Stimulated activated memory B cell treated with anti-CD40 and anti-IgM and Interleukin-4, amounts not matched to agents 10 μg/mL and 1 μg/mL and 100 μg/mL, for 72 hours (primary cell): ENCODE results near the gene TAP1.
"Not testable (repeated sequence)": the region's sequence is repeated elsewhere in the genome, so short reads cannot be mapped to it uniquely, and the experiment has no call there.

ENCODE experiments used
- ATAC-seq: fragments of 150-1000 bp; cut with Tn5 transposase; 2 replicates; pipeline ENCODE4 v1.10.0; 2021
- H3K27ac Mint-ChIP-seq: one replicate; pipeline ENCODE4 v1.8.0; 2022; ENCODE audit warnings: mild to moderate bottlenecking, mixed read lengths
- H3K27me3 Mint-ChIP-seq: one replicate; pipeline ENCODE4 v1.8.0; 2022; ENCODE audit warnings: mixed read lengths
- H3K36me3 Mint-ChIP-seq: one replicate; pipeline ENCODE4 v1.8.0; 2022; ENCODE audit warnings: mixed read lengths
- H3K4me1 Mint-ChIP-seq: one replicate; pipeline ENCODE4 v1.8.0; 2022; ENCODE audit warnings: mixed read lengths
- H3K4me3 Mint-ChIP-seq: one replicate; pipeline ENCODE4 v1.8.0; 2022; ENCODE audit warnings: mild to moderate bottlenecking, moderate library complexity, mixed read lengths
- H3K9me3 Mint-ChIP-seq: one replicate; pipeline ENCODE4 v1.8.0; 2022; ENCODE audit warnings: mixed read lengths

The TAP1 gene

DNA sequence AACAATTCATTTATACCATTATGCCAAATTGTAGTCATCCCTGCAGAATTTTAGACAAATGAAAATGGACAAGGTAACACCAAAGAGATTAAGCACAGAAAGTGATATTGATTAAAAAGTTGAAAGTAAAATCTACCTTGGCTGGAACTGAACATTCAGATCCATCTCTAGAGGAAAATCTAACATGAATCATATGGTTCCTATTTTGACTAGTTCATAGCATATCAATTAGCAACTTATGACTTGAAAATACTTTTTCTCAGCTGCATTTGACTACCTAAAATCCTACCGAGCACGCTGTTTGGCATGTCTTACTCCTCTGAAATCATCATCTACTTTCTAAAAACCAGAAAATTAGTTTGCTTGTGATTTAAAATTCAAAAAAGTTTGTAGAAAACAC is 23.1 kb upstream of the TAP1 start:
- no peak for ATAC-seq
- peaks cover 15% of the 10 kb centered on the region for H3K27me3 Mint-ChIP-seq
- no peak overlapping the region for H3K27ac Mint-ChIP-seq

GRCh38 chr6:32873947-32874346 is 20.4 kb upstream of the TAP1 start:
- H3K27me3 Mint-ChIP-seq, H3K36me3 Mint-ChIP-seq, ATAC-seq, H3K4me3 Mint-ChIP-seq, H3K9me3 Mint-ChIP-seq, H3K27ac Mint-ChIP-seq, H3K4me1 Mint-ChIP-seq: not testable (repeated sequence)

More for the DNA sequence above, 23.1 kb upstream of the TAP1 start:
- H3K9me3 Mint-ChIP-seq, result peaks cover 4% of the 10 kb centered on the region
- H3K4me3 Mint-ChIP-seq, result no peak overlapping the region
- no peaks in the 10 kb centered on the region for H3K36me3 Mint-ChIP-seq
- peaks cover 29% of the 10 kb centered on the region for H3K4me1 Mint-ChIP-seq

GRCh38 chr6:32868257-32868788 is 14.8 kb upstream of the TAP1 start:
- ATAC-seq, result peak; percentile 75
- H3K4me3 Mint-ChIP-seq, result no peak overlapping the region
- no peaks in the 10 kb centered on the region for H3K36me3 Mint-ChIP-seq
- H3K9me3 Mint-ChIP-seq, result peaks cover 4% of the 10 kb centered on the region
- H3K4me1 Mint-ChIP-seq, result peaks cover 35% of the 10 kb centered on the region
- no peak overlapping the region for H3K27ac Mint-ChIP-seq
- no peaks in the 10 kb centered on the region for H3K27me3 Mint-ChIP-seq

GRCh38 chr6:32867554-32868256 is 14.2 kb upstream of the TAP1 start:
- Mint-ChIP-seq H3K4me3 (peak overlapping the region; percentile 67), H3K36me3 (peaks cover 6% of the 10 kb centered on the region)

GRCh38 chr6:32867022-32867477 is 13.5 kb upstream of the TAP1 start:
- no peaks in the 10 kb centered on the region for H3K27me3 Mint-ChIP-seq
- H3K27ac Mint-ChIP-seq, result peak overlapping the region; percentile 89
- H3K36me3 Mint-ChIP-seq, result peaks cover 6% of the 10 kb centered on the region
- peaks cover 35% of the 10 kb centered on the region for H3K4me1 Mint-ChIP-seq
- peak overlapping the region; percentile 67 for H3K4me3 Mint-ChIP-seq
- peak; percentile 86 for ATAC-seq
- no peaks in the 10 kb centered on the region for H3K9me3 Mint-ChIP-seq

More at GRCh38 chr6:32867554-32868256, 14.2 kb upstream of the TAP1 start:
- ATAC-seq, result peak; percentile 25
- H3K4me1 Mint-ChIP-seq, result peaks cover 35% of the 10 kb centered on the region
- H3K27ac Mint-ChIP-seq, result peak overlapping the region; percentile 89
- H3K27me3 Mint-ChIP-seq, result no peaks in the 10 kb centered on the region
- peaks cover 2% of the 10 kb centered on the region for H3K9me3 Mint-ChIP-seq

DNA sequence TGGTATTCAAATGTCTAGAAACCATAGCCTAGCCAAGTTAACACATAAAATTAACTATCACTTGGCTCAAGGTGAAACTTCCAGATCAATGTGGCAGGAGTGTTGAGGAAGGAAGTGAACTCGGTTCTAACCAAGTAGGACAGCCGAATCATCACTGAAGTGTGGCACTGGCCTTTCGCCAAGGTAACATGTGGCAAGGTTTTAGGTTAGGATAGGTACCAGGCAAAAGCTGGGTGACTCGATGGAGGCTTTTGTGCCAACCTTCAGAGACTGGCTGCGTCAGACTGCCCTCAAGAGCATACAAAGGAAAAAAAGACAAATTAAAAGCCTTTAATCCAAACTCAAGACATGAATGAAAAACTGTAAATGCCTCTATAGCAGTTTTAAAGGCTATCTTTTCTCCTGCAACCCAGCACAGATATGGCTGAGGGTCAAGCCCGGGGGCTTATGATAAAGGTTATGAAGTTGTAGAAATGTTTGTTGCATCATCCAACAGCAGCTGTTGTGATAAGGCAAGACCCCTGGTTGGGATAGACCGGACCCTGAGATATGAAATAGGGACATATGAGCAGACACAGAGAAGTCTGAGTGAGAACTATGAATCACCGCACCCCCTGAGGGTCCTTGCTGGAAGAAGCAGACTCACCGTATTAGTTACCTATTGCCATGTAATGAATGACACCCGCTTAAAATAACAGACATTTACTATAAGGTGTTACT is 12.4 kb upstream of the TAP1 start:
- Mint-ChIP-seq H3K36me3 (peaks cover 11% of the 10 kb centered on the region), H3K9me3 (no peaks in the 10 kb centered on the region), H3K4me1 (peaks cover 40% of the 10 kb centered on the region), H3K27me3 (no peaks in the 10 kb centered on the region), H3K4me3 (no peak overlapping the region), H3K27ac (peak overlapping the region; percentile 64)
- ATAC-seq, result no peak

DNA sequence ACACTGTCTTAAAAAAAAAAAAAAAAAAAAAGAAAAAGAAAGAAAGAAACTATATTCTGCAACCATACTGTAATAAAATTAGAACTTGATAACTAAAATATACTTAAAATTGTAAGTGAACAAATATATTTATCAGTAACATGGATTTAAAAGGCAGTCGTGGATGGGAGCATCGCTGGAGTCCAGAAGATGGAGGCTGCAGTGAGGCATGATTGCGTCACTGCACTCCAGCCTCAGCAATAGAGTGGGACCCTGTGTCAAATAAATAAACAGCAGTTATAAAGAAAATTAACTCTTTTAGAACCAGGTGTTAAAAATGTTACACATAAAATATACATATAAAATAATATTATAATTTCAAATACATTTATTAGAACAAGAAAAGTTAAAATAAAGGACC is 9.2 kb upstream of the TAP1 start:
- Mint-ChIP-seq H3K4me1 (peaks cover 52% of the 10 kb centered on the region), H3K27me3 (no peaks in the 10 kb centered on the region), H3K36me3 (peaks cover 38% of the 10 kb centered on the region), H3K9me3 (no peaks in the 10 kb centered on the region), H3K27ac (peak overlapping the region; percentile 8), H3K4me3 (no peak overlapping the region)
- ATAC-seq, result no peak

- H3K27me3 Mint-ChIP-seq, result no peaks in the 10 kb centered on the region
- no peak for ATAC-seq
- H3K27ac Mint-ChIP-seq, result peak overlapping the region; percentile 8
- H3K9me3 Mint-ChIP-seq, result no peaks in the 10 kb centered on the region
- no peak overlapping the region for H3K4me3 Mint-ChIP-seq
- H3K36me3 Mint-ChIP-seq, result peaks cover 53% of the 10 kb centered on the region
- H3K4me1 Mint-ChIP-seq, result peaks cover 46% of the 10 kb centered on the region
Observed at GRCh38 chr6:32860674-32861073, 7.2 kb upstream of the TAP1 start.

DNA sequence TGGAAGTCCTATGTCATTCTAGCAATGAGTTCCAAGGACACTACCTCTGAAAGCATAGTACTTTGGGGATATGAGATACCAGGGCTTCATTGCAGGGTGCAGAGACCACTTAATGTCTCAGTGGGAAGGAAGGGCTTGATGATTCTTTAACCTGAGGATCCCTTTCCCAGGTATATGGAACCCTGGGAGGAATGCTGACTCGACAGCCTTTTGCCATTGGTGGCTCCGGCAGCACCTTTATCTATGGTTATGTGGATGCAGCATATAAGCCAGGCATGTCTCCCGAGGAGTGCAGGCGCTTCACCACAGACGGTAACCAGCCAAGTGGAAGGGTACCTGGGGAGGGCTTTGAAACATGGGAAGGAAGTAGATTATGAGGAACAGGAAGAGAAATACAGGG is 4.7 kb upstream of the TAP1 start:
- Mint-ChIP-seq H3K4me3 (no peak overlapping the region), H3K4me1 (peaks cover 50% of the 10 kb centered on the region), H3K27ac (peak overlapping the region; percentile 66), H3K27me3 (no peaks in the 10 kb centered on the region), H3K9me3 (no peaks in the 10 kb centered on the region), H3K36me3 (peaks cover 59% of the 10 kb centered on the region)
- ATAC-seq, result no peak

- no peaks in the 10 kb centered on the region for H3K27me3 Mint-ChIP-seq
- H3K4me3 Mint-ChIP-seq, result no peak overlapping the region
- ATAC-seq, result no peak
- peaks cover 50% of the 10 kb centered on the region for H3K4me1 Mint-ChIP-seq
- no peaks in the 10 kb centered on the region for H3K9me3 Mint-ChIP-seq
- peak overlapping the region; percentile 66 for H3K27ac Mint-ChIP-seq
- peaks cover 56% of the 10 kb centered on the region for H3K36me3 Mint-ChIP-seq
Observed at GRCh38 chr6:32857156-32857891, 3.8 kb upstream of the TAP1 start.

DNA sequence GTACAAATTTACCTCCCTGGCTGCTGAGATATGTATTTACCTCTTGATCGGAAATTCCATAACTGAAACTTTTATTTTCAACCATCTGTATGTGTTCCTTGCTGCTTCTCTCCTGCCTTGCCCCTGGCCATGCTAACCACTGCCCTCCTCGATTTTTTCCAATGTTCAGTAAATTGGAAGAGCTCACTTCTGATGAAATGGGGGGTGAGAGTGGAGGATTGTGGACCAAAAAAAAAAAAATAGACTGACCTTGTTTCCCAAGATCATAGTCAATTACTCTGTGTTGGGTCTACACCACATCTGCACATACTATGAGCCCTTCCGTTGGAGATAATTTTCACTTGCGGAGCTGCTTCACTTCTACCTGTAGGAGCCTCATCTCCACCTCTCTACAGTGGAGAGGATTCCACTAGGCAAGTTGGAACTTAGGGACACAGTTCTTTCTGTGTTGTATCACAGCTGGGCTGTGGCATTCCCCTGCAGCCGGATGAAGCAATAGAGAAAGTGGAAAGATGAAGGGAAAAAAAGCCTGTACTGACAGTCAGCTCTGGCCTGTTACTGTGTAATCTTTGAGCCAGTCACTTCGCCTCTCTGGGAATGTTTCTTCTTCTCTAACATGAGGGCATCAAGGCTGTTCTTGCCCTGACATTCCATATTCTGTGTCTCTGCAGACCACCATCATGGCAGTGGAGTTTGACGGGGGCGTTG is 2.1 kb upstream of the TAP1 start:
- peaks cover 66% of the 10 kb centered on the region for H3K36me3 Mint-ChIP-seq
- peaks cover 58% of the 10 kb centered on the region for H3K4me1 Mint-ChIP-seq
- no peak for ATAC-seq
- peak overlapping the region; percentile 95 for H3K27ac Mint-ChIP-seq
- H3K9me3 Mint-ChIP-seq, result no peaks in the 10 kb centered on the region
- peak overlapping the region; percentile 95 for H3K4me3 Mint-ChIP-seq
- no peaks in the 10 kb centered on the region for H3K27me3 Mint-ChIP-seq

GRCh38 chr6:32854376-32855178 is 1.1 kb upstream of the TAP1 start:
- H3K4me1 Mint-ChIP-seq, result peaks cover 62% of the 10 kb centered on the region
- no peaks in the 10 kb centered on the region for H3K9me3 Mint-ChIP-seq
- H3K27ac Mint-ChIP-seq, result peak overlapping the region; percentile 95
- peaks cover 68% of the 10 kb centered on the region for H3K36me3 Mint-ChIP-seq
- peak; percentile 54 for ATAC-seq
- peak overlapping the region; percentile 95 for H3K4me3 Mint-ChIP-seq
- H3K27me3 Mint-ChIP-seq, result no peaks in the 10 kb centered on the region

DNA sequence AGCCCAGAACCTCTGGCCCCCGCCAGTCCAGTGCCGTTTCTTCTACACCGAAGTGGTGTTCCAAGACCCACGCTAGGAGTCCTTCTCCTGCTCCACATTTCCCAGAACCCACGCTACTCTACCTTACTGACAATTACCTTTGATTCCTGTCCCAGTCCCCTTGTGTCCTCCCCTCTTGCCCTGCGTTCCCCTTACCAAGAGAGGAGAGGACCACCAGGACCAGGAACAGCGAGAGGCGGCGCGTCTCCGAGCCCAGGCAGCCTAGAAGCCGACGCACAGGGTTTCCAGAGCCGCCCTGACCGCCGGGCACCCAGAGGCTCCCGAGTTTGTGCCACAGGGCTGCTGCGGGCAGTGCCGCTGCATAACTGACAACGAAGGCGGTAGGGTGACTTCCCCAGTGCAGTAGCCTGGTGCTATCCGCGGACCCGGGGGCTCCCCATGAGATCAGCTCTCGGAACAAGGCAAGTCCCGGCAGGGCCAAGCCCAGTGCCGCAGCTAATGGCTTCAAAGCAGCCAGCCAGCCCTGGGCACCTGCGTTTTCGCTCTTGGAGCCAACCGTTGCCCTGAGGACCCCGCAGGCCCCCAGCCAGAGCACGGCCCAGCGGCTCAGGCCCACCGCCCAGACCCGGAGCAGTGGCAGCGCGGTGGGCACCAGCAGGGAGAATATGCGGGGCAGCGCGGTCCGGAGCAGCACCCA is 512 bp downstream of the TAP1 start:
- Mint-ChIP-seq H3K4me1 (peaks cover 65% of the 10 kb centered on the region), H3K27me3 (no peaks in the 10 kb centered on the region), H3K4me3 (peak overlapping the region; percentile 95), H3K27ac (peak overlapping the region; percentile 95), H3K9me3 (no peaks in the 10 kb centered on the region), H3K36me3 (peaks cover 65% of the 10 kb centered on the region)
- ATAC-seq, result peak; percentile 67
